T-cell (primary cell): ENCODE data around the gene LRRTM3. TPM values are rescaled to one million over a fixed set of nuclear protein-coding genes. Genes with fewer than 3 reads are reported as not detected.

Experiments
- ATAC-seq, 4 experiments: fragments of 200-7000 bp in 3 of 4; fragments of 150-1000 bp in 1 of 4; cut with Tn5 transposase; replicated peaks in 1 of 4; 1 replicate in 3 of 4; 2 replicates in 1 of 4; pipeline ENCODE4 v1.10.0; 2021; ENCODE audit warnings: moderate library complexity in 3 of 4, mild to moderate bottlenecking in 2 of 4, moderate number of reproducible peaks in 1 of 4
- CTCF ChIA-PET, 2 donors: fragments of 300-600 bp; sonication (Branson Sonifier 250); formaldehyde crosslinking; loops; one replicate each; lab custom pipeline; 2022; ENCODE audit warnings: antibody characterized with exemption in 2 of 2; lab: Charles Lee
- POLR2A ChIA-PET, 2 donors: fragments of 300-600 bp; sonication (Branson Sonifier 250); formaldehyde crosslinking; loops; one replicate each; lab custom pipeline; 2022; ENCODE audit warnings: antibody characterized with exemption in 2 of 2; lab: Charles Lee
- DNase-seq, 35 experiments: peaks; one replicate each; pipeline versions ENCODE4 v3.0.0 to v3.0.0-alpha.2; 2013 to 2023
- H3K27ac ChIP-seq: one replicate; pipeline ENCODE4 v1.5.1; 2013; ENCODE audit warnings: low read length
- H3K27me3 ChIP-seq, 2 experiments: replicated peaks in 1 of 2; 1 replicate in 1 of 2; 2 replicates in 1 of 2; pipeline versions ENCODE4 v1.6.1 to v1.7.0; 2013; ENCODE audit warnings: low read length in 1 of 2, mixed read lengths in 1 of 2; ENCODE audit not compliant: control insufficient read depth in 2 of 2, insufficient read depth in 2 of 2; ENCODE audit errors: extremely low read depth in 1 of 2
- H3K36me3 ChIP-seq, 2 donors: 1 replicate in 1 of 2; 2 replicates in 1 of 2; pipeline versions ENCODE4 v1.6.1 to v1.7.0; 2013; ENCODE audit warnings: low read length in 1 of 2; ENCODE audit not compliant: control insufficient read depth in 2 of 2, insufficient read depth in 1 of 2; ENCODE audit errors: extremely low read depth in 1 of 2
- H3K4me1 ChIP-seq, 2 experiments: 1 replicate in 1 of 2; 2 replicates in 1 of 2; pipeline versions ENCODE4 v1.6.1 to v1.7.0; 2013; ENCODE audit warnings: low read length in 2 of 2, mixed read lengths in 1 of 2; ENCODE audit not compliant: insufficient read depth in 2 of 2, control insufficient read depth in 1 of 2; ENCODE audit errors: extremely low read depth in 1 of 2
- H3K4me3 ChIP-seq, 2 donors: 1 replicate in 1 of 2; 2 replicates in 1 of 2; pipeline versions ENCODE4 v1.5.1 to v1.7.0; 2013; ENCODE audit warnings: mild to moderate bottlenecking in 2 of 2, low read length in 1 of 2, moderate library complexity in 1 of 2; ENCODE audit not compliant: control insufficient read depth in 1 of 2; ENCODE audit errors: extremely low read depth in 1 of 2
- H3K9me3 ChIP-seq: 2 replicates; pipeline ENCODE4 v1.7.0; 2013
- H3K27ac Mint-ChIP-seq, 2 donors: one replicate each; pipeline ENCODE4 v1.8.0; 2020 to 2021; ENCODE audit warnings: mild to moderate bottlenecking in 2 of 2, mixed read lengths in 2 of 2
- H3K27me3 Mint-ChIP-seq, 2 donors: one replicate each; pipeline ENCODE4 v1.8.0; 2021 to 2022; ENCODE audit warnings: mixed read lengths in 2 of 2
- H3K36me3 Mint-ChIP-seq: one replicate; pipeline ENCODE4 v1.8.0; 2021; ENCODE audit warnings: mixed read lengths
- H3K4me1 Mint-ChIP-seq, 3 donors: one replicate each; pipeline ENCODE4 v1.8.0; 2020 to 2022; ENCODE audit warnings: mixed read lengths in 3 of 3, mild to moderate bottlenecking in 1 of 3
- H3K4me3 Mint-ChIP-seq, 3 donors: one replicate each; pipeline ENCODE4 v1.8.0; 2020 to 2022; ENCODE audit warnings: mild to moderate bottlenecking in 3 of 3, mixed read lengths in 3 of 3, moderate library complexity in 3 of 3
- H3K9me3 Mint-ChIP-seq, 3 donors: one replicate each; pipeline ENCODE4 v1.8.0; 2020 to 2022; ENCODE audit warnings: mixed read lengths in 3 of 3
- WGBS: methylation state at CpG from one replicate; pipeline ENCODE4 v1.1.5; 2013; ENCODE audit warnings: missing lambda C conversion rate; ENCODE audit not compliant: insufficient coverage; 5-methylcytosine and 5-hydroxymethylcytosine counted together
- total RNA-seq, 35 experiments: library from RNA in 6 of 35; stranded (reverse) in 6 of 35; fragments of 120-200 nt in 1 of 35; gene quantifications; one replicate each; pipeline versions ENCODE4 v1.2.1 to v1.2.4 and lab custom pipeline; 2013 to 2026

The LRRTM3 gene
- total RNA-seq, 5 donors from 2014 or later (not counting 1 experiment from before 2014, with no cell fraction given) = not detected

DNA sequence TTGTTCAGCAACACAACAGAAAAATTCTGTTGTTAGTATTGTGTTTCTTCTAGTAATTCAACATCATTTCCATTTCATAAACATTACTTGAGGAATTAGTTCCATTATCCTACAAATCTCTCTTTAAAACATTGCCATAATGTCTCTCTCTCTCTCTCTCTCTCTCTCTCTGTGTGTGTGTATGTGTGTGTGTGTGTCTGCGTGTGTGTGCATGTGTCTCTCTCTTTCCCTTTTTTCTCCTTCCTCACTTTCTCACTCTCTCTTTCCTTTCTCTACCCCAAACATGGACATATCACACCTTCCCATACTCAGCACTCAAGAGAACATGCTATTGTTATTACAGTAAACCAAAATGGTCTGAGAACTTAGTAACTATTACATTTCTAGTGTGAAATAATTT is 16.6 kb downstream of the LRRTM3 start:
- H3K36me3 Mint-ChIP-seq = no peaks in the 10 kb centered on the region
- Histone ChIP-seq H3K36me3 (no peaks in the 10 kb centered on the region), H3K27ac (no peak overlapping the region), H3K4me3 (no peak overlapping the region), H3K4me1 (no peaks in the 10 kb centered on the region), H3K9me3 (no peaks in the 10 kb centered on the region), H3K27me3 (no peaks in the 10 kb centered on the region)
- POLR2A ChIA-PET = no interaction called here
- peaks cover 1 to 4% of the 10 kb centered on the region in 2 donors for H3K27me3 Mint-ChIP-seq
- H3K27ac Mint-ChIP-seq = no peak overlapping the region
- H3K4me3 Mint-ChIP-seq = no peak overlapping the region
- DNase-seq = no peak
- ATAC-seq = no peak
- WGBS = no CpG with 5 or more reads among the region's 1 CpG
- H3K4me1 Mint-ChIP-seq = no peaks in the 10 kb centered on the region
- CTCF ChIA-PET = no interaction called here
- peaks cover 0 to 4% (median 4%) of the 10 kb centered on the region in 3 donors for H3K9me3 Mint-ChIP-seq

DNA sequence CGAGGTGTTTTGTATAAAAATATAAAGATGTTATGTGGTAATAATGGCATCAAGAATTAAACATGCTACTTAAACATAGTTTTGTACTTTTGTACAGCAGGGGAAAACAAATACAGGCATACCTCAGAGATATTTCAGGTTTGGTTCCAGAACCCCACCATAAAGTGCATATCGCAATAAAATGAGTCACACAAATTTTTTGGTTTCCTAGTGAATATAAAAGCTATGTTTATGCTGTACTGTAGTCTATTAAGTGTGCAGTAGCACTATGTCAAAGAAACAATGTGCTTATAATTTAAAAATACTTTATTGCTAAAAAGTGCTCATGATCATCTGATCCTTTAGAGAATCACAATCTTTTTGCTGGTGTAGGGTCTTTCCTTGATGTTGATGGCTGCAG is 17.8 kb downstream of the LRRTM3 start:
- POLR2A ChIA-PET = no interaction called here
- DNase-seq = no peak
- Mint-ChIP-seq H3K27me3 (peaks cover 0 to 2% of the 10 kb centered on the region in 2 donors), H3K27ac (no peak overlapping the region), H3K4me1 (no peaks in the 10 kb centered on the region), H3K9me3 (peaks cover 0 to 4% (median 0%) of the 10 kb centered on the region in 3 donors), H3K36me3 (no peaks in the 10 kb centered on the region), H3K4me3 (no peak overlapping the region)
- H3K27ac ChIP-seq = no peak overlapping the region
- H3K27me3 ChIP-seq = no peaks in the 10 kb centered on the region
- no peaks in the 10 kb centered on the region for H3K36me3 ChIP-seq
- CTCF ChIA-PET = no interaction called here
- no peaks in the 10 kb centered on the region for H3K9me3 ChIP-seq
- no peak overlapping the region for H3K4me3 ChIP-seq
- H3K4me1 ChIP-seq = no peaks in the 10 kb centered on the region
- WGBS = no CpG with 5 or more reads among the region's 2 CpGs
- ATAC-seq = no peak

DNA sequence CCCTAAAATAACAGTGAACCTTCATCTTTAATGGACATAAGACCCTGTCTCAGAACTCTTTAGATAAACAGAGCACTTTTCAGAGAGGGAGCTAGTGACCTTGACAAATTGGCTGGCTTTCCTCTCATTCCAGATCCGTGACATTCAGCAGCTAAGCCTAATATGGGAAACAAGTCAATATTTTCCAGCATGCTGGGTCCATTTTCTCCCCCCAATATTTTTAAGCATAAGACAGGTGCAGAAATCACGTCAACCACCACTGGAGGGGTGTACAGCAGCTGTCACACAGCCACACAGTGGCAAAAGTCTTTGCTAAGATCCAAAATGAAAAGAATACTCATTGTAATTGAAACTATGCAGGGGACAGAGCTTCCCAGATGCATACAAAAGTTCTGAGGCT is 26.1 kb downstream of the LRRTM3 start:
- DNase-seq (no peak), ATAC-seq (no peak)
- WGBS = 80% methylated on average over 1 of the region's 2 CpGs
- no peaks in the 10 kb centered on the region for H3K9me3 Mint-ChIP-seq
- no peak overlapping the region for H3K4me3 Mint-ChIP-seq
- POLR2A ChIA-PET = no interaction called here
- H3K27me3 Mint-ChIP-seq = peaks cover 0 to 2% of the 10 kb centered on the region in 2 donors
- CTCF ChIA-PET = no interaction called here
- no peaks in the 10 kb centered on the region for H3K4me1 Mint-ChIP-seq
- no peak overlapping the region for H3K27ac Mint-ChIP-seq
- Histone ChIP-seq H3K36me3 (no peaks in the 10 kb centered on the region), H3K4me1 (no peaks in the 10 kb centered on the region), H3K27me3 (no peaks in the 10 kb centered on the region), H3K9me3 (no peaks in the 10 kb centered on the region), H3K27ac (no peak overlapping the region), H3K4me3 (no peak overlapping the region)
- no peaks in the 10 kb centered on the region for H3K36me3 Mint-ChIP-seq

DNA sequence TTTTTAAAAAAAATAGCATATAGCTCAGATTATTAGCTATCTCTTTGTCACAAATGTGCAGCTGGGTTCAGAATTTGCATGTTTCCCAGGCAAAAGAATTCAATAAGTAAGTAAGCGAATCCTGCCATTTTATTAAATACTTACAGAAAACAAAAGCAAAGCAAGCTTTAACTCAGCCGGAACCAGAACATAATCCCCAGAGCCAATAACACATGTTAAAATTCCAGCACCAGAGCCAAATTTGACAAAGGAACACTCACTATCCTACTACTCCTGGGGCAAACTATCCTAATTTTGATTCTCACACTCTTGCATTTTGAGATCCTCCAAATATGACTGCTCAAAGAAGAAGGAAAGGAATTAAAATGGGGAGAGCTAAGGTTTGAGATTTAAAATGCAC is 32.6 kb downstream of the LRRTM3 start:
- no peaks in the 10 kb centered on the region for H3K36me3 Mint-ChIP-seq
- H3K9me3 Mint-ChIP-seq = no peaks in the 10 kb centered on the region
- POLR2A ChIA-PET = no interaction called here
- peaks cover 0 to 3% of the 10 kb centered on the region in 2 donors for H3K27me3 Mint-ChIP-seq
- H3K4me3 Mint-ChIP-seq = no peak overlapping the region
- Histone ChIP-seq H3K27me3 (no peaks in the 10 kb centered on the region), H3K27ac (no peak overlapping the region), H3K9me3 (no peaks in the 10 kb centered on the region), H3K36me3 (no peaks in the 10 kb centered on the region), H3K4me3 (no peak overlapping the region), H3K4me1 (no peaks in the 10 kb centered on the region)
- no CpG with 5 or more reads among the region's 2 CpGs for WGBS
- CTCF ChIA-PET = interaction anchor here (0.7 kb wide), 2 partner anchors 308 to 348 kb away, joined by 6 to 9 read pairs; no protein-coding TSS in a partner anchor
- DNase-seq (no peak), ATAC-seq (no peak)
- H3K4me1 Mint-ChIP-seq = no peaks in the 10 kb centered on the region
- H3K27ac Mint-ChIP-seq = no peak overlapping the region

DNA sequence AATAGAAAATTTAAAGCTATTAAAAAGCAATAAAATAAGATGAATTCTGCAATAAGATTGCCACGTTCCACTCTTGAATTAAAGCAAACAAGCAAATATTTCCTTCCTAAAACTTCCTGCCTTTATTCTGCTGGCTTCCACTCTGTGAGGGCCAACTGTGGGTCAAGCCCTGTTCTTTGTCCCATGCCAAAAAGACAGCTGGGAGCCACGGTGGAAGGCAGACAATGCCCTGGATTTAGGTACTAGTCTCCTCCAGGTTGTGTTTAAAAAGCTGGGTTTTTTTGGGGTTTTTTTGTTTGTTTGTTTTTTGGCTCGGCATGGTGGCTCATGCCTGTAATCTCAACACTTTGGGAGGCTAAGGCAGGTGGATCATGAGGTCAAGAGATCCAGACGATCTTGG is 39.1 kb downstream of the LRRTM3 start:
- no peaks in the 10 kb centered on the region for H3K4me1 Mint-ChIP-seq
- H3K27me3 Mint-ChIP-seq = peaks cover 0 to 3% of the 10 kb centered on the region in 2 donors
- Histone ChIP-seq H3K36me3 (no peaks in the 10 kb centered on the region), H3K27me3 (no peaks in the 10 kb centered on the region), H3K9me3 (no peaks in the 10 kb centered on the region), H3K4me3 (no peak overlapping the region), H3K4me1 (no peaks in the 10 kb centered on the region), H3K27ac (no peak overlapping the region)
- POLR2A ChIA-PET = no interaction called here
- no peak overlapping the region for H3K4me3 Mint-ChIP-seq
- DNase-seq = no peak
- WGBS = 40% methylated on average over 2 of the region's 4 CpGs
- ATAC-seq = no peak
- H3K27ac Mint-ChIP-seq = no peak overlapping the region
- H3K36me3 Mint-ChIP-seq = no peaks in the 10 kb centered on the region
- CTCF ChIA-PET = no interaction called here
- H3K9me3 Mint-ChIP-seq = no peaks in the 10 kb centered on the region

DNA sequence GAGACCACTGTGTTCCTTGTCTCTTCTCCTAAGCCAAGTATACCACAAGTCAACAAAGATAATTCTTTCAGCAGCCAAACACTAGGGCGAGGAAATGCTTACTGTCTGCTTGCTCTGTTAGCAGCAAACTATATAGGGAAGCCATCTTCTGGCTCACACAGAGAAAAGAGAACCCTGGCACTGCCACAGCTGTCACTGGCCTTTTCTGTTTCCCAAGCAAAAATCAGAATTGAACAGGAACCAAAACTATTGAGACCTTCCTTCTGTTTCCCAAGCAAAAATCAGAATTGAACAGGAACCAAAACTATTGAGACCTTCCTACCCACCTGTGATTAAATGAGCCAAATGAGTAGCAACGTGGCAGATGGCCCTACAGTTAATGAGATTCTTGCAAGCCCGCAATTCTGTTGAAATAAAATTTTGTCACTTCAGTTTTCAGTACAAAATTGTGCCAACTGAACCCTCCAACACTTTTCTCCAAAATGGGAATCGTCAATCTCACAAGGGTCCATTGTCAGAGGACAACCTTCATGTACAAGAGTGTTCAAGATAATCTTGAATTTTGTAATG is 54.5 kb downstream of the LRRTM3 start:
- ChIA-PET CTCF (no interaction called here), POLR2A (no interaction called here)
- Mint-ChIP-seq H3K4me1 (no peaks in the 10 kb centered on the region), H3K27me3 (no peaks in the 10 kb centered on the region), H3K9me3 (peaks cover 0 to 5% (median 3%) of the 10 kb centered on the region in 3 donors), H3K4me3 (no peak overlapping the region), H3K27ac (no peak overlapping the region), H3K36me3 (no peaks in the 10 kb centered on the region)
- ATAC-seq (no peak), DNase-seq (no peak)
- no peak overlapping the region for H3K4me3 ChIP-seq
- H3K36me3 ChIP-seq = no peaks in the 10 kb centered on the region
- no peaks in the 10 kb centered on the region for H3K9me3 ChIP-seq
- no peak overlapping the region for H3K27ac ChIP-seq
- no peaks in the 10 kb centered on the region for H3K27me3 ChIP-seq
- 75% methylated on average over 1 of the region's 4 CpGs for WGBS
- no peaks in the 10 kb centered on the region for H3K4me1 ChIP-seq
